GM12878 (cell line): Measurements from ENCODE around the gene AGAP3.

Experiments used
- BRCA1 ChIP-seq: IDR thresholded peaks from 2 replicates; pipeline ENCODE4 v1.6.1; 2011; ENCODE audit warnings: low read depth, low read length, improper control_type of control experiment
- HDAC6 ChIP-seq: fragments of 200-600 bp; sonication (generic); IDR thresholded peaks from one replicate; pipeline ENCODE4 v1.8.0; 2017; ENCODE audit warnings: antibody characterized with exemption; ENCODE audit not compliant: unreplicated experiment
- IKZF2 ChIP-seq, 2 experiments: fragments of 450-650 bp; IDR thresholded peaks; 2 replicates each; pipeline ENCODE4 v1.6.1; 2017; ENCODE audit warnings: mild to moderate bottlenecking in 2 of 2, moderate library complexity in 2 of 2
- SREBF2 ChIP-seq: IDR thresholded peaks from 2 replicates; pipeline ENCODE4 v1.6.1; 2012; ENCODE audit warnings: mild to moderate bottlenecking, low read length
- TF ChIP-seq, protein P1 (sequence below): IDR thresholded peaks from 2 replicates; pipeline ENCODE4 v1.6.1; 2011; ENCODE audit warnings: low read depth, low read length, improper control_type of control experiment, borderline replicate concordance
- TF ChIP-seq, protein P2 (sequence below), 3 experiments: IDR thresholded peaks in 2 of 3; conservative IDR thresholded peaks in 1 of 3; 2 replicates each; pipeline ENCODE4 v1.5.1; 2011; ENCODE audit warnings: low read depth in 3 of 3, low read length in 3 of 3, mild to moderate bottlenecking in 3 of 3, control low read depth in 2 of 3, moderate library complexity in 2 of 3, inconsistent platforms in 1 of 3, mixed read lengths in 1 of 3; ENCODE audit not compliant: control insufficient read depth in 2 of 3, insufficient read depth in 1 of 3; ENCODE audit errors: extremely low read depth in 1 of 3
- TF ChIP-seq, protein P3 (sequence below): fragments of 450-650 bp; IDR thresholded peaks from 2 replicates; pipeline ENCODE4 v1.6.1; 2016; ENCODE audit warnings: mild to moderate bottlenecking
- TF ChIP-seq, protein P4 (sequence below): fragments of 450-650 bp; IDR thresholded peaks from 2 replicates; pipeline ENCODE4 v1.6.1; 2017; ENCODE audit warnings: borderline replicate concordance
- TF ChIP-seq, protein P5 (sequence below): fragments of 450-650 bp; IDR thresholded peaks from 2 replicates; pipeline ENCODE4 v1.6.1; 2016; ENCODE audit warnings: mild to moderate bottlenecking

DNA sequence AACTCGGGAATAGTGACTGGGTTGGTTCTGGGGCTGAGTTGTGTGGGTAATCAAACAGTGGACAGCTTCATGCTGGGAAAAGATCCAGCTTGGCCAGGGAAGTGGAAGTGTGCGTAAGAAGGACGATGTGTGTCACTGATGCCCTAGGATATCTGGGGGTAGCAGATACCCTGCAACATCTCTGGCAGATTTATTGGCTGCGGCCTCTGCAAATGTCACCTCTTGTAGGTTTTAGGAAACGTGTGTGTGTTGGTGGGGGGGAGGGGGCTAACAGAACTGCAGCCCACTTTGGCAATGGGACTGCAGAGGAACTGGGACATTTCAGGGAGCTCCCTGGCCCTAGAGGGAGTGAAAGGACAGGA lies 965 bp upstream of the AGAP3 start:
- TF ChIP-seq, protein P1, sequence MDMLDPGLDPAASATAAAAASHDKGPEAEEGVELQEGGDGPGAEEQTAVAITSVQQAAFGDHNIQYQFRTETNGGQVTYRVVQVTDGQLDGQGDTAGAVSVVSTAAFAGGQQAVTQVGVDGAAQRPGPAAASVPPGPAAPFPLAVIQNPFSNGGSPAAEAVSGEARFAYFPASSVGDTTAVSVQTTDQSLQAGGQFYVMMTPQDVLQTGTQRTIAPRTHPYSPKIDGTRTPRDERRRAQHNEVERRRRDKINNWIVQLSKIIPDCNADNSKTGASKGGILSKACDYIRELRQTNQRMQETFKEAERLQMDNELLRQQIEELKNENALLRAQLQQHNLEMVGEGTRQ, result no peak
- TF ChIP-seq, protein P2, sequence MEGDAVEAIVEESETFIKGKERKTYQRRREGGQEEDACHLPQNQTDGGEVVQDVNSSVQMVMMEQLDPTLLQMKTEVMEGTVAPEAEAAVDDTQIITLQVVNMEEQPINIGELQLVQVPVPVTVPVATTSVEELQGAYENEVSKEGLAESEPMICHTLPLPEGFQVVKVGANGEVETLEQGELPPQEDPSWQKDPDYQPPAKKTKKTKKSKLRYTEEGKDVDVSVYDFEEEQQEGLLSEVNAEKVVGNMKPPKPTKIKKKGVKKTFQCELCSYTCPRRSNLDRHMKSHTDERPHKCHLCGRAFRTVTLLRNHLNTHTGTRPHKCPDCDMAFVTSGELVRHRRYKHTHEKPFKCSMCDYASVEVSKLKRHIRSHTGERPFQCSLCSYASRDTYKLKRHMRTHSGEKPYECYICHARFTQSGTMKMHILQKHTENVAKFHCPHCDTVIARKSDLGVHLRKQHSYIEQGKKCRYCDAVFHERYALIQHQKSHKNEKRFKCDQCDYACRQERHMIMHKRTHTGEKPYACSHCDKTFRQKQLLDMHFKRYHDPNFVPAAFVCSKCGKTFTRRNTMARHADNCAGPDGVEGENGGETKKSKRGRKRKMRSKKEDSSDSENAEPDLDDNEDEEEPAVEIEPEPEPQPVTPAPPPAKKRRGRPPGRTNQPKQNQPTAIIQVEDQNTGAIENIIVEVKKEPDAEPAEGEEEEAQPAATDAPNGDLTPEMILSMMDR (IDR thresholded peaks at IDR 0.05 in 2 of 3, conservative IDR thresholded peaks at IDR 0.05 in 1 of 3; ENCODE audit: control insufficient read depth in 2 of 3, extremely low read depth in 1 of 3, insufficient read depth in 1 of 3, low read depth in 3 of 3, low read length in 3 of 3), result no peak
- TF ChIP-seq, protein P3, sequence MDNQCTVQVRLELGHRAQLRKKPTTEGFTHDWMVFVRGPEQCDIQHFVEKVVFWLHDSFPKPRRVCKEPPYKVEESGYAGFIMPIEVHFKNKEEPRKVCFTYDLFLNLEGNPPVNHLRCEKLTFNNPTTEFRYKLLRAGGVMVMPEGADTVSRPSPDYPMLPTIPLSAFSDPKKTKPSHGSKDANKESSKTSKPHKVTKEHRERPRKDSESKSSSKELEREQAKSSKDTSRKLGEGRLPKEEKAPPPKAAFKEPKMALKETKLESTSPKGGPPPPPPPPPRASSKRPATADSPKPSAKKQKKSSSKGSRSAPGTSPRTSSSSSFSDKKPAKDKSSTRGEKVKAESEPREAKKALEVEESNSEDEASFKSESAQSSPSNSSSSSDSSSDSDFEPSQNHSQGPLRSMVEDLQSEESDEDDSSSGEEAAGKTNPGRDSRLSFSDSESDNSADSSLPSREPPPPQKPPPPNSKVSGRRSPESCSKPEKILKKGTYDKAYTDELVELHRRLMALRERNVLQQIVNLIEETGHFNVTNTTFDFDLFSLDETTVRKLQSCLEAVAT, result no peak
- TF ChIP-seq BRCA1 (no peak), SREBF2 (no peak), HDAC6 (no peak), IKZF2 (IDR thresholded peaks at IDR 0.05) (no peak)
- TF ChIP-seq, protein P4, sequence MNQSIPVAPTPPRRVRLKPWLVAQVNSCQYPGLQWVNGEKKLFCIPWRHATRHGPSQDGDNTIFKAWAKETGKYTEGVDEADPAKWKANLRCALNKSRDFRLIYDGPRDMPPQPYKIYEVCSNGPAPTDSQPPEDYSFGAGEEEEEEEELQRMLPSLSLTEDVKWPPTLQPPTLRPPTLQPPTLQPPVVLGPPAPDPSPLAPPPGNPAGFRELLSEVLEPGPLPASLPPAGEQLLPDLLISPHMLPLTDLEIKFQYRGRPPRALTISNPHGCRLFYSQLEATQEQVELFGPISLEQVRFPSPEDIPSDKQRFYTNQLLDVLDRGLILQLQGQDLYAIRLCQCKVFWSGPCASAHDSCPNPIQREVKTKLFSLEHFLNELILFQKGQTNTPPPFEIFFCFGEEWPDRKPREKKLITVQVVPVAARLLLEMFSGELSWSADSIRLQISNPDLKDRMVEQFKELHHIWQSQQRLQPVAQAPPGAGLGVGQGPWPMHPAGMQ, result no peak
- TF ChIP-seq, protein P5, sequence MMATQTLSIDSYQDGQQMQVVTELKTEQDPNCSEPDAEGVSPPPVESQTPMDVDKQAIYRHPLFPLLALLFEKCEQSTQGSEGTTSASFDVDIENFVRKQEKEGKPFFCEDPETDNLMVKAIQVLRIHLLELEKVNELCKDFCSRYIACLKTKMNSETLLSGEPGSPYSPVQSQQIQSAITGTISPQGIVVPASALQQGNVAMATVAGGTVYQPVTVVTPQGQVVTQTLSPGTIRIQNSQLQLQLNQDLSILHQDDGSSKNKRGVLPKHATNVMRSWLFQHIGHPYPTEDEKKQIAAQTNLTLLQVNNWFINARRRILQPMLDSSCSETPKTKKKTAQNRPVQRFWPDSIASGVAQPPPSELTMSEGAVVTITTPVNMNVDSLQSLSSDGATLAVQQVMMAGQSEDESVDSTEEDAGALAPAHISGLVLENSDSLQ, result no peak
